Measurements from ENCODE around the gene TXNIP. TPM values are rescaled to one million over a fixed set of nuclear protein-coding genes. Genes with fewer than 3 reads are reported as not detected.

The TXNIP gene
- total and polyA plus RNA-seq, 2 donors, result 336 to 1,022 TPM

DNA sequence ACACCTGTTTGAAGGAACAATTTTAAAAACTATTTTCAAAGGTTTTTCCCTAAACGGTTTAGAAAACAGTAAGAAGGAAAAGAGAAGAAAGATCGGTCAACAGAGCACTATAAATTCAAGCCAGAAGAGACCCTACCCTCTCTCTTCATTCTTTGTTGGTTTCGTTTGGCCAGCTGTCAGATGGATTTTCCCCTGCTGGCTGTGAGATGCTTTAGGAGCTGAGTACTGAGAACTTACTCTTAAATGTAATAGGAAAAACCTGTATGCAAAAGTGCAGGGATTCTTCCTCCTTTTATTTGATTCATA, 1.3 kb upstream of the TXNIP start:
- peaks cover 19 to 44% of the 10 kb centered on the region in 2 donors for H3K4me1 ChIP-seq (ENCODE audit: control insufficient read depth in 2 of 2, insufficient read depth in 2 of 2, low read length in 2 of 2)
- H3K9me3 ChIP-seq (ENCODE audit: control insufficient read depth in 2 of 2, insufficient read depth in 1 of 2, low read length in 1 of 2), result peaks cover 0 to 2% of the 10 kb centered on the region in 2 donors
- H3K27me3 ChIP-seq (ENCODE audit: control insufficient read depth in 2 of 2, insufficient read depth in 1 of 2, low read length in 1 of 2), result no peaks in the 10 kb centered on the region
- WGBS, result 8% methylated on average over 3 of the region's 3 CpGs
- H3K36me3 ChIP-seq (ENCODE audit: control insufficient read depth in 2 of 2, insufficient read depth in 2 of 2, low read length in 1 of 2), result peaks cover 27% of the 10 kb centered on the region in 2 donors
- peak in 1 of 9 donors; percentile 50 for DNase-seq (ENCODE audit: low read depth in 6 of 9, low spot score in 9 of 9)
- H3K4me3 ChIP-seq (ENCODE audit: low read length in 2 of 2), result peak overlapping the region; percentile 76 to 92
- H3K27ac ChIP-seq (ENCODE audit: low read depth in 1 of 2, low read length in 1 of 2), result peak overlapping the region; percentile 98 to 99

DNA sequence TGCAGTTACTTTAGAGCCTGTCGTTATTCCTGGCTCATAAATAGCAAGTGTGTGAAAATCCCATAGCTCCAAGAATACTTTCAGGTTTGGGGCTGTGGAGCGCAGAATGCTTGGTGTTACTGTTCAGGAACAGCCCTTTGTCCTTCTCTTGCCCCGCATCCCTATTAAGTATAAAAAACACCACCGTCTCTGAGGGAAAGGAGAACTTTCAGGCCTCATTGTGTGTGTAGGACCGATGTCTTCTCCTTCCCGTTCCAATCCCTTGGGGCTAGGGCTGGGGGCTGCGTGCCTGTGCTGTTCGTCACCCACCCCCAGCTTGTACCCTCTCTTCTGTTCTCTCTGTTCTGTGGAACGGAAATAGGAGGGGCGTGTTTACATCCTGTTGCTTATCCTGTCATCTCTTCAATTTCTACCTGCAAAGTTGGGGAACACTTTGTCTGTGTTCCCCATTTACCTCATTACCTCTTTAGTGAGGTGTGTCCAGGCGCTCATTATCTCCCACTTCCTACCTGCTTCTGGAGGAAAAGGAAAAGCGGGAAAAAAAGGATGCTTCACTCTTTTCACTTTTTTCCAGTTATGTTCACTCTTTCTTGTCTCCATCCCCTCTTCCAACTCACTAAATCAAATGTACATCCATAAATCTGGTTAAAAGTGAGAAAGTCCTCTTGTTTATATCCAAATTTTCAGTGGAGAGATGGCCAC, 788 bp upstream of the TXNIP start:
- Histone ChIP-seq H3K4me1 (ENCODE audit: control insufficient read depth in 2 of 2, insufficient read depth in 2 of 2, low read length in 2 of 2) (peaks cover 20 to 47% of the 10 kb centered on the region in 2 donors), H3K4me3 (ENCODE audit: low read length in 2 of 2) (peak overlapping the region; percentile 76 to 92), H3K27me3 (ENCODE audit: control insufficient read depth in 2 of 2, insufficient read depth in 1 of 2, low read length in 1 of 2) (no peaks in the 10 kb centered on the region), H3K36me3 (ENCODE audit: control insufficient read depth in 2 of 2, insufficient read depth in 2 of 2, low read length in 1 of 2) (peaks cover 31 to 32% of the 10 kb centered on the region in 2 donors), H3K27ac (ENCODE audit: low read depth in 1 of 2, low read length in 1 of 2) (peak overlapping the region; percentile 98 to 99), H3K9me3 (ENCODE audit: control insufficient read depth in 2 of 2, insufficient read depth in 1 of 2, low read length in 1 of 2) (peaks cover 0 to 2% of the 10 kb centered on the region in 2 donors)
- 5% methylated on average over 12 of the region's 12 CpGs for WGBS
- DNase-seq (ENCODE audit: low read depth in 6 of 9, low spot score in 9 of 9), result peak in 6 of 9 donors; percentile 65 to 93 (median 80)

DNA sequence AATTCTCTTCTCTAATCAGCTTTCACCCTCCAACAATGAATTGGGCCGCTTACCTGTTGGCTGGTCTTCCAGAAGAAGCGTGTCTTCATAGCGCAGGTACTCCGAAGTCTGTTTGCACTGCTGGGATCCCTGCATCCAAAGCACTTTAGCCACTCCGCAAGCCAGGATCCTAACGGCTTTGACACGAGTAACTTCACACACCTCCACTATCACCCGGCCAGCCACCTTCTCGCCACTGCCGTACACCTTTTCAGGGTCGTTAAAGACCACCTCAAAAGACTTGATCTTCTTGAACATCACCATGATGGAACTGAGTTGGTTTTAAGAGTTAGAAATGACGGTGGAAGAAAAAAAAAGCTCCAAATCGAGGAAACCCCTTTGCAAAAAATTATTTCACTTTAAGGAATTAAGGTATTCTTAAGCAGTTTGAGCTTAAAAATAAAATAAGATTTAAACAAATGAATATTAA, 381 bp downstream of the TXNIP start:
- peak in 1 of 9 donors; percentile 51 for DNase-seq (ENCODE audit: low read depth in 6 of 9, low spot score in 9 of 9)
- Histone ChIP-seq H3K27ac (ENCODE audit: low read depth in 1 of 2, low read length in 1 of 2) (peak overlapping the region; percentile 98 to 99), H3K9me3 (ENCODE audit: control insufficient read depth in 2 of 2, insufficient read depth in 1 of 2, low read length in 1 of 2) (peaks cover 0 to 2% of the 10 kb centered on the region in 2 donors), H3K27me3 (ENCODE audit: control insufficient read depth in 2 of 2, insufficient read depth in 1 of 2, low read length in 1 of 2) (no peaks in the 10 kb centered on the region), H3K4me1 (ENCODE audit: control insufficient read depth in 2 of 2, insufficient read depth in 2 of 2, low read length in 2 of 2) (peaks cover 20 to 47% of the 10 kb centered on the region in 2 donors), H3K36me3 (ENCODE audit: control insufficient read depth in 2 of 2, insufficient read depth in 2 of 2, low read length in 1 of 2) (peaks cover 31 to 34% of the 10 kb centered on the region in 2 donors), H3K4me3 (ENCODE audit: low read length in 2 of 2) (peak overlapping the region; percentile 76 to 92)
- under 1% methylated on average over 13 of the region's 13 CpGs for WGBS

DNA sequence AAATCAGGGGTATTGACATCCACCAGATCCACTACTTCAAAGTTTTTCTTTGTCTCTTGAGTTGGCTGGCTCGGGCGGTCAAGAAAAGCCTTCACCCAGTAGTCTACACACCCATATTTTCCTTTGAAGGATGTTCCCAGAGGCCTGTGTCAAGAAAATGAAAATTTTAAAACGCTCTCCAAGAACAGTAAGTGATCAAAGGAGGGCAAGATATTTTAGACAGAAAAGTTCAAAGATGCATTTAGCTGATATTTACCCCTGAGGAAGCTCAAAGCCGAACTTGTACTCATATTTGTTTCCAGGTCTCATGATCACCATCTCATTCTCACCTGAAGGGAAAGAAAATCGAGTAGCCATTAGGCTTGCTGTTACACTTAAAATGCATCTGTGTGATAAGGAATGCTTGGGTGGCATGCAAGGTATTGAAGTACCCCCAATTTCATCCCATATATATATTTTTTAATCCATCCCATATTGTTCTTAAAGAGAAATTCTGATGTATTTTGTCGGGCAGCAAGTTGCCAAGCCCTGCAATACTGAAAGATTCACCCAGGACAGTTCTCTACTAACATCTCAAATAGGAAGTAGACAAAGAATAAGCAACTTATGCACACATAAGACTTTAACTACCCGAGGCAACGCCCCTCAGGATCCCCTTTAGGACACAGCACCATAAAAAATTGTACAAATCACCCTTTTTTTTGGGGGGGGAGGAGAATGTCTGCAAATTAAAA, 1.1 kb downstream of the TXNIP start:
- peaks cover 0 to 2% of the 10 kb centered on the region in 2 donors for H3K9me3 ChIP-seq (ENCODE audit: control insufficient read depth in 2 of 2, insufficient read depth in 1 of 2, low read length in 1 of 2)
- H3K27me3 ChIP-seq (ENCODE audit: control insufficient read depth in 2 of 2, insufficient read depth in 1 of 2, low read length in 1 of 2), result no peaks in the 10 kb centered on the region
- WGBS, result under 1% methylated on average over 8 of the region's 8 CpGs
- peak in 1 of 9 donors; percentile 46 for DNase-seq (ENCODE audit: low read depth in 6 of 9, low spot score in 9 of 9)
- peak overlapping the region; percentile 76 to 92 for H3K4me3 ChIP-seq (ENCODE audit: low read length in 2 of 2)
- H3K36me3 ChIP-seq (ENCODE audit: control insufficient read depth in 2 of 2, insufficient read depth in 2 of 2, low read length in 1 of 2), result peaks cover 31 to 34% of the 10 kb centered on the region in 2 donors
- peak overlapping the region; percentile 95 to 99 for H3K27ac ChIP-seq (ENCODE audit: low read depth in 1 of 2, low read length in 1 of 2)
- peaks cover 20 to 46% of the 10 kb centered on the region in 2 donors for H3K4me1 ChIP-seq (ENCODE audit: control insufficient read depth in 2 of 2, insufficient read depth in 2 of 2, low read length in 2 of 2)

DNA sequence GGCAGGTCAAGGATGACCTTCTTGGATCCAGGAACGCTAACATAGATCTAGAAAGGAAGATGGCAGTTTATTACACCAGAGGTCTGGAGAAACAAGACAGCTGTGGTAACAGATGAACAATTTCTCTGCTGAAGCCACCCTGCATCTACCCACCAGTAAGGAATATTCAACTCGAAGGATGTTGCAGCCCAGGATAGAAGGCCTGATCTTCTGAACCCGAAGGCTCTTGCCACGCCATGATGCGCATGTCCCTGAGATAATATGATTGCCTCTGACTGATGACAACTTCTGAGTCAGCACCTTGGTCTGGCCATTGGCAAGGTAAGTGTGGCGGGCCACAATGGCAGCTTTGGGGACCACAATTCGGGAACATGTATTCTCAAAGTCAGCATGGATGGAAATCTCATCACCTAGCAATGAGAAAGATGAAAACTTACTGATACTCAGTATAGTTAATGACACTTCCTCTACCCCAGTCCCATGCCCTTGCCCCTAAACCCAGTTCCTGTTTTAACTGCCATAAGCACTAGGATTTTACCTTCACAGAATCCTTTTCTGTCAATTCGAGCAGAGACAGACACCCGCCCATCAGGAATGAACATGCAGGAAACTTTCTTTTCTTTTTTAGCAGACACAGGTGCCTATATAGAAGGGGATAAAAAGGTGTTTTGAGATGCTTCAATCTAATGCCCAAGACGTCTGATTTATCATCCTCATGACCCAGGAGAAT, 1.8 kb downstream of the TXNIP start:
- DNase-seq (ENCODE audit: low read depth in 6 of 9, low spot score in 9 of 9), result no peak
- 15% methylated on average over 10 of the region's 10 CpGs for WGBS

DNA sequence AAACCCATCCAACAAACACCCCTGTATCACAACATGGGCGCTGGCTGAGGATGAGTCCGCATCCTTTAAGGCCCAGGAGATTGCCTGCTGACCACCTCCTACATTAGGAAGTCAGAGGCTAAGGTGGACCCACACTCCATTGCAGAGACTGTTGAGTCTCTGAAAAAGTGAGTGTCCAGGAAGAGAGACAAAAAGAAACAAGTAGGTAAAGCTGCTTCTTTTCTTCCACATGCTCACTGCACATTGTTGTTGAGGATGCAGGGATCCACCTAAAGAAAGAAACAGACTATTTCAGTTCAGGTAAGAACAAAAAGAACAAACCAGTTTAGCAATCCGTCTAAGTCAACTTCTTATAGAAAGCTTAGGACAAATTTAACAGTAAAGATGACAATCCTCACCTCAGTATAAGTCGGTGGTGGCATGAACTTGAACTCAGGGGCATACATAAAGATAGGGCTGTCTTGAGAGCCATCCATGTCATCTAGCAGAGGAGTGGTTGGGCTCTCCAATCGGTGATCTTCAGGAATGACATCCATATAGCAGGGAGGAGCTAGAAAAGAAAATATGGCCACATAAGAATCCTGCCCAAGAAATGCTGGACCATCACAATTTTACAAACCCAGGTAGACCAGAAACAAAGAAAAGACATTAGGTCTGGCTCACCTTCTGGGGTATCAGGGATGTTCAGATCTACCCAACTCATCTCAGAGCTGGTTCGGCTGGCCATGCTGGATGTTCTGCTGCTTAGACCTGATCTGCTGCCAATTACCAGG, 2.6 kb downstream of the TXNIP start:
- Histone ChIP-seq H3K9me3 (ENCODE audit: control insufficient read depth in 2 of 2, insufficient read depth in 1 of 2, low read length in 1 of 2) (peaks cover 0 to 2% of the 10 kb centered on the region in 2 donors), H3K4me1 (ENCODE audit: control insufficient read depth in 2 of 2, insufficient read depth in 2 of 2, low read length in 2 of 2) (peaks cover 9 to 36% of the 10 kb centered on the region in 2 donors), H3K27me3 (ENCODE audit: control insufficient read depth in 2 of 2, insufficient read depth in 1 of 2, low read length in 1 of 2) (no peaks in the 10 kb centered on the region), H3K36me3 (ENCODE audit: control insufficient read depth in 2 of 2, insufficient read depth in 2 of 2, low read length in 1 of 2) (peaks cover 31 to 34% of the 10 kb centered on the region in 2 donors), H3K4me3 (ENCODE audit: low read length in 2 of 2) (peak overlapping the region; percentile 76 to 92), H3K27ac (ENCODE audit: low read depth in 1 of 2, low read length in 1 of 2) (peak overlapping the region; percentile 95 to 99)
- no peak for DNase-seq (ENCODE audit: low read depth in 6 of 9, low spot score in 9 of 9)
- WGBS, result 37% methylated on average over 6 of the region's 6 CpGs

More for the DNA sequence above, 1.8 kb downstream of the TXNIP start:
- H3K27me3 ChIP-seq (ENCODE audit: control insufficient read depth in 2 of 2, insufficient read depth in 1 of 2, low read length in 1 of 2), result no peaks in the 10 kb centered on the region
- peaks cover 0 to 2% of the 10 kb centered on the region in 2 donors for H3K9me3 ChIP-seq (ENCODE audit: control insufficient read depth in 2 of 2, insufficient read depth in 1 of 2, low read length in 1 of 2)
- H3K4me3 ChIP-seq (ENCODE audit: low read length in 2 of 2), result peak overlapping the region; percentile 76 to 92
- peaks cover 16 to 38% of the 10 kb centered on the region in 2 donors for H3K4me1 ChIP-seq (ENCODE audit: control insufficient read depth in 2 of 2, insufficient read depth in 2 of 2, low read length in 2 of 2)
- H3K36me3 ChIP-seq (ENCODE audit: control insufficient read depth in 2 of 2, insufficient read depth in 2 of 2, low read length in 1 of 2), result peaks cover 31 to 34% of the 10 kb centered on the region in 2 donors
- H3K27ac ChIP-seq (ENCODE audit: low read depth in 1 of 2, low read length in 1 of 2), result peak overlapping the region; percentile 95 to 99

DNA sequence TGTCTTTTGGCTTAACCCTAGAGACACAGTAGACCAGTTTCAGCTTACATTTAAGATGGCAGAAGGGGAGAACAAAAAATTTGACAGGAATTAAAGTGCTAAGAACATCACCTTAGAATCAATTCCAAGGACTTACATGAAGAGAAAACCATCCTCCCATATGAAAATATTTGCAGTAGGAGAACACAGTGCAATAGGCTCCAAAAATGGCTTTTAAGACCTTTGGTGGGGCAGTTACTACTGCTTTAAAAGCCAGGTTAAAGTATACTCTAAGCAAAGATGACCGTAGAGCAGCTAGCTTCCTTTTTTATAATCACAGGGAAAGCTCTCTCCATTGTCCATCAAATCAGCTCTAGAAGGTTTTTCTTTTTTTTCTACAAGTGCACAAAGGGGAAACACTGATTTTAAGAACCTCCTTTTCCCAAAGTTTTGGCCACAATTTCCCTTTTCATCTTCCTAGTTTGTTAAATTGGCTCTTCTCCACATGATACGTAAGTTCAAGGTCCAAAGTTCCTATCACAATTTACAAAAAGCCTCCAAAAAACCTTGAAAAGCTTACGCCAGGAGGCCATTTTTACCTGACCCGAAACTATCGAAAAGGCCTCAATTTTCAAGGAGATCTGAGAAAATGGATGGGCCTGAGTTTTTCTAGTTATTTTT, 3.3 kb downstream of the TXNIP start:
- Histone ChIP-seq H3K4me1 (ENCODE audit: control insufficient read depth in 2 of 2, insufficient read depth in 2 of 2, low read length in 2 of 2) (peaks cover 5 to 33% of the 10 kb centered on the region in 2 donors), H3K27me3 (ENCODE audit: control insufficient read depth in 2 of 2, insufficient read depth in 1 of 2, low read length in 1 of 2) (no peaks in the 10 kb centered on the region), H3K36me3 (ENCODE audit: control insufficient read depth in 2 of 2, insufficient read depth in 2 of 2, low read length in 1 of 2) (peaks cover 31 to 34% of the 10 kb centered on the region in 2 donors), H3K9me3 (ENCODE audit: control insufficient read depth in 2 of 2, insufficient read depth in 1 of 2, low read length in 1 of 2) (peaks cover 0 to 2% of the 10 kb centered on the region in 2 donors), H3K4me3 (ENCODE audit: low read length in 2 of 2) (peak overlapping the region; percentile 76 to 92), H3K27ac (ENCODE audit: low read depth in 1 of 2, low read length in 1 of 2) (peak overlapping the region; percentile 56 to 99)
- WGBS, result 69% methylated on average over 5 of the region's 5 CpGs
- DNase-seq (ENCODE audit: low read depth in 6 of 9, low spot score in 9 of 9), result no peak

DNA sequence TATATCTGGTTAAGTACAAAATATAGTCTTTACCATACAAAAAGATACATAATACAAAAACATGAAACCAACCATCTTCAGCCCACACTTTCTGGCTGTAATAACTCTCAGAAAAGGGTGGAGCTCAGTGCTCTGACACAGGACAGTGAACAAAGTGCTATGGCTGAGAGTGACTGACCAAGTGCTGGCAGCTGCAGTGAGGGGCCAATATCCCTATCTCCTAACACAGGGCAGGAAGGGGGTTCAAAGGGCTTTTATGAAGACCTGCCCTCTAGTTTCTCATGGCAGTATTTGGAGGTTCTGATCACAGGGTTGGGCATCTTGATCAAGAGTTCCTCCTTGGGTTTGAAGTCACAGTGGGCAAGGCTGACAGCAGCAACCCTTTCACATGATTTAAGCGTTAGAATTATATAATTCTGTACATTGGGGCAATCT, 3.9 kb downstream of the TXNIP start:
- Histone ChIP-seq H3K36me3 (ENCODE audit: control insufficient read depth in 2 of 2, insufficient read depth in 2 of 2, low read length in 1 of 2) (peaks cover 31 to 34% of the 10 kb centered on the region in 2 donors), H3K4me1 (ENCODE audit: control insufficient read depth in 2 of 2, insufficient read depth in 2 of 2, low read length in 2 of 2) (peaks cover 5 to 29% of the 10 kb centered on the region in 2 donors), H3K27ac (ENCODE audit: low read depth in 1 of 2, low read length in 1 of 2) (peak overlapping the region; percentile 34 to 56), H3K9me3 (ENCODE audit: control insufficient read depth in 2 of 2, insufficient read depth in 1 of 2, low read length in 1 of 2) (peaks cover 0 to 2% of the 10 kb centered on the region in 2 donors), H3K27me3 (ENCODE audit: control insufficient read depth in 2 of 2, insufficient read depth in 1 of 2, low read length in 1 of 2) (no peaks in the 10 kb centered on the region), H3K4me3 (ENCODE audit: low read length in 2 of 2) (peak overlapping the region; percentile 76 to 92)
- DNase-seq (ENCODE audit: low read depth in 6 of 9, low spot score in 9 of 9), result no peak
- WGBS, result 71% methylated on average over 1 of the region's 1 CpG

All from thymus (tissue), 11 donors.